ENCODE results near the gene SEH1L.

SEH1L gene

GRCh38 chr18:12998332-12999060, 50.7 kb downstream of the SEH1L start:
- no peak for DNase-seq

- DNase-seq: no peak
Measured at GRCh38 chr18:13003466-13003896, 55.7 kb downstream of the SEH1L start.

GRCh38 chr18:13004396-13004795, 56.6 kb downstream of the SEH1L start:
- no peak for DNase-seq

- no peak for DNase-seq
Measured at GRCh38 chr18:13005289-13005688, 57.5 kb downstream of the SEH1L start.

- DNase-seq: no peak
Measured at GRCh38 chr18:13006531-13007247, 58.9 kb downstream of the SEH1L start.

- DNase-seq: no peak
Measured at GRCh38 chr18:13007248-13007560, 59.4 kb downstream of the SEH1L start.

GRCh38 chr18:13011719-13012118, 63.9 kb downstream of the SEH1L start:
- DNase-seq: no peak

GRCh38 chr18:13014232-13014631, 66.4 kb downstream of the SEH1L start:
- DNase-seq: no peak

- DNase-seq: no peak
Measured at GRCh38 chr18:13014818-13015217, 67.0 kb downstream of the SEH1L start.

- DNase-seq: no peak
Measured at GRCh38 chr18:13017247-13017875, 69.5 kb downstream of the SEH1L start.

GRCh38 chr18:13018374-13018773, 70.6 kb downstream of the SEH1L start:
- no peak for DNase-seq

GRCh38 chr18:13019301-13019700, 71.5 kb downstream of the SEH1L start:
- no peak for DNase-seq

GRCh38 chr18:13022644-13023043, 74.8 kb downstream of the SEH1L start:
- no peak for DNase-seq

- DNase-seq: no peak
Measured at GRCh38 chr18:13025233-13025632, 77.4 kb downstream of the SEH1L start.

GRCh38 chr18:13026583-13027270, 78.9 kb downstream of the SEH1L start:
- DNase-seq: no peak

- DNase-seq: no peak
Measured at GRCh38 chr18:13028869-13029268, 81.1 kb downstream of the SEH1L start.

- no peak for DNase-seq
Measured at GRCh38 chr18:13032173-13032572, 84.4 kb downstream of the SEH1L start.

- no peak for DNase-seq
Measured at GRCh38 chr18:13035249-13035914, 87.6 kb downstream of the SEH1L start.

GRCh38 chr18:13036622-13037320, 89.0 kb downstream of the SEH1L start:
- no peak for DNase-seq

All from left hindlimb (tissue), 1 donor.